Endothelial cell of umbilical vein (primary cell): Measurements from ENCODE around the gene OR2C3. TPM values are rescaled to one million over a fixed set of nuclear protein-coding genes. Genes with fewer than 3 reads are reported as not detected.

Source experiments
- BruUV-seq: library from RNA; stranded (reverse); fragments of 400-500 nt; replicated peaks from 2 replicates; lab custom pipeline; 2021; lab: Mats Ljungman, UMichigan
- CTCF ChIA-PET: fragments of 300-600, 350-600 bp; sonication (Branson Sonifier 250); formaldehyde crosslinking; loops from one replicate; lab custom pipeline; 2021; ENCODE audit warnings: antibody characterized with exemption, inconsistent platforms; lab: Charles Lee
- POLR2A ChIA-PET: fragments of 300-600, 350-600 bp; sonication (Branson Sonifier 250); formaldehyde crosslinking; loops from one replicate; lab custom pipeline; 2021; ENCODE audit warnings: antibody characterized with exemption, inconsistent platforms; lab: Charles Lee
- DNase-seq: peaks from one replicate; pipeline ENCODE4 v3.0.0-alpha.2; 2011; ENCODE audit warnings: low read depth, low spot score
- FAIRE-seq: peaks from 2 replicates; lab custom pipeline; 2011; peaks lifted over from hg19 to GRCh38; lab: Jason Lieb, UNC
- H2AFZ ChIP-seq: 2 replicates; pipeline ENCODE4 v1.6.0; 2012; ENCODE audit warnings: low read depth, low read length, control low read depth, inconsistent platforms
- H3K27ac ChIP-seq: 2 replicates; pipeline ENCODE4 v1.5.1; 2011; ENCODE audit warnings: low read depth, mild to moderate bottlenecking, control low read depth, low read length, moderate library complexity; ENCODE audit not compliant: insufficient read depth
- H3K27me3 ChIP-seq, 2 experiments: 2 replicates each; pipeline versions ENCODE4 v1.6.0 to v1.6.1; 2011; ENCODE audit warnings: low read length in 2 of 2, mixed read lengths in 1 of 2; ENCODE audit not compliant: control insufficient read depth in 2 of 2, insufficient read depth in 2 of 2
- H3K36me3 ChIP-seq, 2 experiments: 2 replicates in 1 of 2; 3 replicates in 1 of 2; pipeline ENCODE4 v1.5.1; 2011; ENCODE audit warnings: low read length in 2 of 2, mild to moderate bottlenecking in 1 of 2, moderate library complexity in 1 of 2; ENCODE audit not compliant: control insufficient read depth in 2 of 2, insufficient read depth in 2 of 2; ENCODE audit errors: extremely low read depth in 1 of 2
- H3K4me1 ChIP-seq: 3 replicates; pipeline ENCODE4 v1.5.1; 2011; ENCODE audit warnings: mild to moderate bottlenecking, low read length; ENCODE audit not compliant: control insufficient read depth, insufficient read depth; ENCODE audit errors: extremely low read depth
- H3K4me2 ChIP-seq: 2 replicates; pipeline ENCODE4 v1.6.1; 2011; ENCODE audit warnings: low read length, control low read depth, mixed read lengths; ENCODE audit not compliant: insufficient read depth
- H3K4me3 ChIP-seq, 3 experiments: fragments of 200-600 bp in 1 of 3; sonication (generic), shearing (Covaris generic) in 1 of 3; replicated peaks in 1 of 3; 2 replicates each; pipeline ENCODE4 v1.5.1; 2011 to 2016; ENCODE audit warnings: control low read depth in 3 of 3, low read length in 3 of 3, mild to moderate bottlenecking in 2 of 3, inconsistent platforms in 1 of 3, low read depth in 1 of 3, moderate library complexity in 1 of 3; ENCODE audit not compliant: insufficient read depth in 1 of 3
- H3K79me2 ChIP-seq: 2 replicates; pipeline ENCODE4 v1.6.0; 2012; ENCODE audit warnings: low read length, inconsistent platforms; ENCODE audit not compliant: control insufficient read depth, insufficient read depth
- H3K9ac ChIP-seq: replicated peaks from 2 replicates; pipeline ENCODE3; 2011; ENCODE audit warnings: low read length, control low read depth; ENCODE audit not compliant: insufficient read depth; ENCODE audit errors: extremely low read depth
- H3K9me1 ChIP-seq: replicated peaks from 3 replicates; pipeline ENCODE4 v1.6.0; 2011; ENCODE audit warnings: mild to moderate bottlenecking, low read length; ENCODE audit not compliant: control insufficient read depth, insufficient read depth; ENCODE audit errors: extremely low read depth
- H3K9me3 ChIP-seq: replicated peaks from 2 replicates; pipeline ENCODE4 v1.5.1; 2012; ENCODE audit warnings: low read length, inconsistent platforms; ENCODE audit not compliant: control insufficient read depth, insufficient read depth
- H4K20me1 ChIP-seq: replicated peaks from 2 replicates; pipeline ENCODE3; 2011; ENCODE audit warnings: mild to moderate bottlenecking, low read length; ENCODE audit not compliant: control insufficient read depth, insufficient read depth; ENCODE audit errors: extremely low read depth
- CTCF ChIP-seq, 2 donors: IDR thresholded peaks; 1 replicate in 1 of 2; 2 replicates in 1 of 2; pipeline ENCODE4 v1.5.1; 2011; ENCODE audit warnings: low read length in 2 of 2, mild to moderate bottlenecking in 2 of 2, moderate library complexity in 2 of 2, control low read depth in 1 of 2, inconsistent platforms in 1 of 2, low read depth in 1 of 2; ENCODE audit not compliant: insufficient read depth in 1 of 2; ENCODE audit errors: extremely low read depth in 1 of 2
- EZH2 ChIP-seq: IDR thresholded peaks from 2 replicates; pipeline ENCODE4 v1.6.1; 2012; ENCODE audit warnings: borderline replicate concordance, low read depth, mild to moderate bottlenecking, moderate library complexity, low read length, inconsistent platforms; ENCODE audit not compliant: severe bottlenecking
- FOS ChIP-seq: IDR thresholded peaks from 2 replicates; pipeline ENCODE4 v1.6.1; 2011; ENCODE audit warnings: mild to moderate bottlenecking, low read length, moderate library complexity, borderline replicate concordance; ENCODE audit not compliant: insufficient read depth
- GATA2 ChIP-seq: IDR thresholded peaks from 2 replicates; pipeline ENCODE4 v1.7.0; 2011; ENCODE audit warnings: low read depth, mild to moderate bottlenecking, moderate library complexity, mixed read lengths, low read length; ENCODE audit not compliant: insufficient read length, insufficient read depth
- JUN ChIP-seq: IDR thresholded peaks from 2 replicates; pipeline ENCODE4 v1.6.1; 2011; ENCODE audit warnings: borderline replicate concordance, low read depth; ENCODE audit not compliant: insufficient read length, insufficient read depth
- MAX ChIP-seq: IDR thresholded peaks from 2 replicates; pipeline ENCODE4 v1.6.1; 2011; ENCODE audit not compliant: insufficient read depth, insufficient read length
- MYC ChIP-seq: IDR thresholded peaks from one replicate; pipeline ENCODE4 v1.6.1; 2011; ENCODE audit warnings: mild to moderate bottlenecking, low read depth, low read length
- POLR2A ChIP-seq: IDR thresholded peaks from 2 replicates; pipeline ENCODE4 v1.6.1; 2012; ENCODE audit warnings: low read depth, mild to moderate bottlenecking, control low read depth, low read length
- POLR2AphosphoS5 ChIP-seq: IDR thresholded peaks from 2 replicates; pipeline ENCODE4 v1.6.1; 2012; ENCODE audit warnings: low read depth, mild to moderate bottlenecking, control low read depth, low read length, moderate library complexity; ENCODE audit not compliant: insufficient read depth
- dilution Hi-C: fragments of 300-500 bp; cut with MboI; formaldehyde crosslinking; loops from one replicate; pipeline ENCODE4 v1.15.0; 2019; ENCODE audit warnings: low sequenced_read_pairs; ENCODE audit not compliant: extremely low pct_ligation_motif_present
- intact Hi-C: fragments of 100-400 bp; cut with micrococcal nuclease; formaldehyde crosslinking; loops from one replicate; pipeline ENCODE4 v1.10.0; 2022
- polyA plus RNA-seq, 4 experiments: library from polyadenylated mRNA; depleted of rRNA in 3 of 4; stranded (reverse) in 3 of 4; unstranded in 1 of 4; fragments of >200 nt; gene quantifications; 2 replicates each; pipeline versions ENCODE4 v1.2.1 to v1.2.3, GENCODE V29; 2011 to 2012; ENCODE audit warnings: missing spikeins in 1 of 4
- total RNA-seq: library from RNA; stranded (reverse); gene quantifications from 2 replicates; pipeline ENCODE4 v1.2.3, GENCODE V29; 2021

Gene OR2C3
- total and polyA plus RNA-seq, 2 donors (not counting 3 experiments of a cell fraction or from before 2014, with no cell fraction given) = not detected

DNA sequence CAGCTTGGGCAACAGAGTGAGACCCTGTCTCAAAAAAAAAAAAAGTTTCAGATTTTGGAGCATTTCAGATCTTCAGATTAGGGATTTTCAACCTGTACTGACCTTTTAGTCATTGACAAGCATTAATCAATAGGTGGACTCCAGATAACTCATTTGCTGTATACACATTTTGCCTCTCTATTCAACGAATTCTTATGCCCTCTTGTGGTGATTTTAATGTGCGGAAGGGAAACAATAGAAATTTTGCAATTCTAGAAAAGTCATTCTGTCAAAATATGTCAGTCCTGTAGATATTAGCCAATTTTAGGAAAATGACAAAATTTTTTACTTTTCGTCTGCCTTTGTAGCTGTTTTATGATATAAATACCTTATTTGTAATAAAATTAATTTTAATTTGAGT lies 40.3 kb upstream of the OR2C3 start:
- no peak for TF ChIP-seq CTCF (IDR thresholded peaks at IDR 0.05; ENCODE audit: extremely low read depth in 1 of 2, insufficient read depth in 1 of 2, low read depth in 1 of 2, low read length in 2 of 2)
- TF ChIP-seq JUN = no peak
- TF ChIP-seq EZH2 = no peak
- TF ChIP-seq POLR2A = no peak
- TF ChIP-seq POLR2AphosphoS5 = no peak
- TF ChIP-seq GATA2 = no peak
- no peak for TF ChIP-seq MYC
- no peak for TF ChIP-seq MAX
- no peak for TF ChIP-seq FOS
- Histone ChIP-seq H3K4me3 (no peak overlapping the region), H3K9me1 (no peaks in the 10 kb centered on the region), H3K27ac (no peak overlapping the region), H2AFZ (no peak overlapping the region), H3K79me2 (no peaks in the 10 kb centered on the region), H3K36me3 (no peaks in the 10 kb centered on the region), H3K4me2 (no peak overlapping the region), H3K9me3 (peaks cover 2% of the 10 kb centered on the region), H3K4me1 (no peaks in the 10 kb centered on the region), H4K20me1 (no peaks in the 10 kb centered on the region), H3K27me3 (no peaks in the 10 kb centered on the region), H3K9ac (no peak overlapping the region)
- DNase-seq = no peak
- dilution Hi-C loops (no loop called here), intact Hi-C loops (loop anchor here (1.0 kb wide), 1 partner anchor 186 kb away; no protein-coding TSS in a partner anchor)
- no peak for FAIRE-seq
- CTCF ChIA-PET = no interaction called here
- BruUV-seq = no TSS peak
- POLR2A ChIA-PET = no interaction called here
